Hematopoietic multipotent progenitor cell treated with erythropoietin and hydrocortisone succinate and interleukin-3 and kit ligand, for 8 days (in vitro differentiated cells): ENCODE data around the gene ZAR1L.
A peak's percentile ranks its signal among the peaks of the same experiment; 100 is the strongest.

ENCODE experiments used
- DNase-seq: peaks from one replicate; pipeline ENCODE4 v3.0.0-alpha.2; 2015

ZAR1L gene

DNA sequence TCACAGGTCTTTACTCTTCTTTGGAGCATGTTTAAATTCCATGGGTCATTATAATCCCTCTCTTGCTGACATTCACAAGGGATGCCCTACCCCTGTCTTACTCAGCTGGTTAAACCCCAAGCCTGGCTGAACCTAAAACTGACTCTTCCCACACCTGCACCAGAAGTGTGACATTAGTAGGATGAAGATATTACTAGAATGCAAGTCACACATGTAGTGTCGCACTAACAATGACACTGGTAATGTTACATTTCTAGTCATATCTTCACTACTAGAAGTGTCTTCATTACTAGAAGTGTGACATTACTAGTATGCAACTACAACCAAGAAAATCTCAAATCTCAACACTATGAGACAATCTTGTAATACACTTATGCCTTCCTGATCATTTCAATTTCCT, 14.2 kb downstream of the ZAR1L start:
- DNase-seq, result no peak

DNA sequence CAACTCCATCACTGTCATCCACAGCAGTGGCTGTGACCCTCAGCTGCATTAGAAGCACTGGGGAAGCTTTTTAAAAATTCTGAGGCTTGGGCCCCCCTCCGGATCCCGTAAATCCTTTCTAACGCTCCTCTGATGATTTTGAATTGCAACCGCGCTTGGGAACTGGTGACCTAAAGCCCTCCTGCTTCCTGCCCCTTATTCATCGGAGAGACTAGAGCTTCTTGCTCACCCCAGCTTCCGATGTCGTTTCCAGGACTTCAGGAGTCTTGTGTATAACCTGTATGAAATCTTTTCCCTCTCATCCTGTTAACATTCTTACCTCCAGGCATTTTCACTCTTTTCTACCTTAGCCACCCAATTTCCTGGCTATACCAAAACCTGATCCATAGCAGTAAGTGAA, 14.8 kb downstream of the ZAR1L start:
- no peak for DNase-seq

DNA sequence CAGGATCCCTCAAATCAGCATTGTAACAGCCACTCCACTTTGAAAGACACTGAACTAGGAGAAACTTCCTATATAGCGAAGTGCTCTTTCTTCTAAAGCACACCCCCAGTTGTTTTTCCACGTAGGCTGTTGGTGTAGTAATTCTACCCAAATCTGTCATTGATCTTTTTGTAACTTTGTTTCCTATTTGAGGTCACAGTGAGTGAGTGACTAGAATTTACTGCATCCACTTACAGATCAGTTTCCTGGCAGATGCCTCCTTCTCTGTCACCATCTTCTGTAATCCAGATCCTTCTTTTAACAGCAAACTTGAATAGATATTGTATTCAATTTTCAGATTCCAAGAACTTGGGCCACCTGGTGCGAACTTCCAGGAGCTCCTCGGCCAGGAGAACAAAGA, 15.3 kb downstream of the ZAR1L start:
- DNase-seq, result no peak

DNA sequence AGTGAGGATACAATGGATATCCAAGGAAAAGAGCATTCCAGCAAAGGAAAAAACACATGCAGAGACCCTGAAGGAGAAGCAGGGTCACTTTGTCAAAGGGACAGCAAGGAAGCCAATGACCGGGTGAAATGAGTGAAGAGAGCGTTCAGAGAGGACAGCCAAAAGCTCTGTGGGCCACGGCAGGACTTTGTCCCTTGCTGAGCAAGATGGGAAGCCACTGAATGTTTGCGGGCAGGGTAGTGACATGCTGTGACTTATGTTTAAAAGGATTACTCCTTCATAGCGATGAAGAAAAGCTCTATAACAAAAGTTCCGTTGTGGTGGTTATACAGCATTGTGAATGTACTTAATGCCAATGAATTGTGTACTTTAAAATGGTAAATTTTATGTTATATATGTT, 16.5 kb downstream of the ZAR1L start:
- no peak for DNase-seq

DNA sequence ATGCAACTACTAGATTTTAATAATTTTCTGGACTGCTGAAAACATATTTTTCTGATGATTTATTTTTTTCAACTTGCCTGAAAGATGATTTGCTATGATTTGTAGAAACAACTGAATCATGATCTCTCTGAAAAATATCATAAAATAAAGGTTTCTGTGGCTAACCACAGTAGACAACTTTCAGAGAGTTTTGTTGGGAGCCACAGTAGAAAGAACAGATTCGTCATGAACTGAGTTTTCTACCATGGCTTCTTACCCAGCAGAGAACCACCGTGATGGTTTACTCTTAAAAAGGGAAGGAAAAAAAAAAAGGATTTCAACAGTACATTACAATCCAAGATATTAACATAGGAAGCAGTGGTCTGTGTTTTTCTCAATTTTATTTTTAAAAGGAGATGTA, 18.0 kb downstream of the ZAR1L start:
- DNase-seq, result no peak

- DNase-seq, result no peak
Observed at GRCh38 chr13:32285633-32285965, 29.6 kb downstream of the ZAR1L start.

GRCh38 chr13:32284927-32285632, 30.1 kb downstream of the ZAR1L start:
- no peak for DNase-seq

DNA sequence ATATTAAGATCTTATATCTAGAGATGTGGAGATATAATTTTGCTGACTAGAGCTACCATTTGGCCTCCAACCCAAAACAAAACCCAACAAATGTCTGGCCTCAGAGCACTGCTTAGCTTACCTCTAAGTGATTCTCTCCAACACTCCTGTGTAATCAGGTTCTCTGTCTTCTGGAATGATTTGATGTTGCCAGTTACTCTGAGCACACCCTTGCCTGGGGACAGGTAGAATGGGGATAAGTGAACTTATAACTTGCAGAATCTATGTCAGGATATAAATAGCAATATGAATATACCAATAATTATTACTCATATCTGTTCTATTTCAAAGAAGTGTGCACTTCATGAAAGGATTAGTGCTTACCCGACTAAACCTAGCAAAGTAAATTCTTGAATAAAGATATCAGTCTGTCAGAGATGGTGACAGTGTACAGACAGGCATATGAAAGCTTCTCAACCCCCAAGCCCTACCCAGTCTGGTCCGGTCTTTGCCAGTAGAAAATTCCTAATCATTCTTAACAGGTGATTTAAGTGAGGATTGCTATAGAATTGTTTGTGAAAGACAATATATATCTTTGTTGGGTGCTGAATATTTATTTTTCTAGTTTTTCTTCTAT, 33.0 kb downstream of the ZAR1L start:
- DNase-seq, result no peak

DNA sequence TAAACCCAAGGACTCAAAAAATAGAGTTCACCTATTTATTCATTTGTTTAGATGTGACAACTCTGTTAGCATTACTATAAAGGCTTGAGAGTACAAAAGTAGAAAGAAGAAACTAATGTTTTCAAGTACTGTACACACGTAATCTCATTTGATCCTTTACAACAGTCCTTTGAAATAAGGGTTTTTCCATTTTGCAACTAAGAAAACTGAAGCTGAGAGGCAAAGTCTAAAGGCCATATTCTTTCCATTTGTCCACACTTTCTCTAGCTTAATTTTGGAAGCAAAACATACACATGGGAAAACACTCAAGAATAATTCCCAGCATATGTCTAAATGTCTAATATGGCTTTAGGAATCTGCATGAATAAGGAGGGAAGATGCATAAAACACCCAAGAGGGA, 34.1 kb downstream of the ZAR1L start:
- no peak for DNase-seq

DNA sequence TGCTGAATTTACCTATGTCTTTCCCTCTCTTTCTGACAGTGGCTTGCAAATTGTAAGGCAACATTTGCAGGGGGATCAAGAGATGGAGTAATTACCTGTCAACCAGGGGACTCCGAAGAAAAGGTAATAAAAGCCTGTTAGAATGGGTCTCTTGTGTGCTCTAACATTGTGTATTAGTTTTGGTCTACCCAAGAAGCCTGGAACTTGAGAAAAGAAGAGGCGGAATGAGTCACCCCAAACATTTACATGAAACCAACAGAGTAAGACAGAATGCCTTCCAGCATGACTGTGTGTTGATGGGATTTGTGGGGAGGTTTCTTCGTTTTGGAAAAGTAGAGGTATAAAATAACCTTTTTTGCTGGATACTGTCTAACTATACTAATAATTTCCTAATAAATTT, 36.7 kb downstream of the ZAR1L start:
- no peak for DNase-seq

DNA sequence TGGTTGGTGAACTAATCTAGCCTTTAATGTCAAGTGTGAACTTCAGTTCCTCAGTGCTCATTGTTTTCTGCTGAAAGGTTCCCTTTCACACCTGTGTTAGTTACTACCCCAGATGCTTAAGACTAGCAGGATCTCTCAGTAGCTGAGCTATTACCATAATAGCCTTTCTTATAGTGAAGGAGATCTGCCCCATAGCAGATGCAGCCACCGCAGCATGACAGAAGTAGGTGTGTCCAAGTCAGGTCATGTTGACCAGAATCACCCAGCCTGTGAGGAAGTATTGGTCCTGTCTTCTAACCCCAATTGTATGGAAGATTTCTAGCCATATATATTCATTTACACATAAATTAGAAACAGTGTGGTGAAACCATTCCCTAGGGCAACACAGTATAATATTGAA, 37.3 kb downstream of the ZAR1L start:
- DNase-seq, result no peak

GRCh38 chr13:32272021-32272683, 43.0 kb downstream of the ZAR1L start:
- no peak for DNase-seq

DNA sequence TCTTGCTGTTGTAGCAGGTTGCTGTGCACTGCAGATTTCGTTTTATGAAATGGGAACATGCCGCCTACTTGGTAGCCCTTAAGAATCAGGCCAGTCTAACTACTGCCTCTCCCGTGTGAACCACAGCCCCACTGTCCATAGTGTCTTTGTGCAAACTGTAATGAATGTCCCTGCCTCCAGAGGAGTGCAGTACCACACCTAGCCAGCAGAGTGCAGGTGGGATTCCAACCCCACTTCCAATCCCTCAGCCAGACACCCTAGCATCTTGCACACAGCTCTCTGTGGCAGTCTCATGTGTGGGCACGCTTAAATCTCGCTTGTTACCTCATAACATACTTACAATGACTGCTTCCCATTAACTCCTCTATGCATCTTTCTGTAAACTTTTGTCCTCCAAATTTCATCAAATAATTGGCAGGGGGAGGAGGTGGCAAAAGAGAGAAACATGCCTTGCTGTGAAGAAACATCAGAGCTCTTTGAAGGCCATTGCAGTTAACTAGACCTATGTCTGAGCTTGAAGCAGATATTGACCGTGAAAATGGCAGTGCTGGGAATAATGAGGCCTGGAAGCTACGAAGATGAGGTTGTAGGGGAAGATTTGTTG, 47.2 kb downstream of the ZAR1L start:
- DNase-seq, result peak; percentile 31

GRCh38 chr13:32266130-32266529, 49.0 kb downstream of the ZAR1L start:
- DNase-seq, result no peak

DNA sequence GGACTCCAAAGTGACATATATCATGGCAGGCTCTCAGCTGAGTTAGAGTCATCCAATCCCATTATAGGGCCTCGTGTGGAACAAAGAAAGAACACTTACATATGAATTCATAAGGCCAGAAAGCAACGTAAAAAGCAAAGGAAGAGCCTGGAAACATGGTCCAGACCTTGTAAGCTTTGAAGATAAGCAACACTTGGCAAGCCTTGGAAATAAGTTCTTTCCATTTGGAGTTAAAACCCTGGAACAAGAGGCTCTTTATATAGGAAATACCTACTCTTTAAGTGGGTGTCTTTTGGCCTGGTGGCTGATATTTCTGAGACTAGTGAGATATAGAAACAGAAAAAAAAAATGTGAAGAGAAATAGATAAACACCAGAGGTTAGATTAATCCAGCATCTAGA, 49.4 kb downstream of the ZAR1L start:
- DNase-seq, result no peak

DNA sequence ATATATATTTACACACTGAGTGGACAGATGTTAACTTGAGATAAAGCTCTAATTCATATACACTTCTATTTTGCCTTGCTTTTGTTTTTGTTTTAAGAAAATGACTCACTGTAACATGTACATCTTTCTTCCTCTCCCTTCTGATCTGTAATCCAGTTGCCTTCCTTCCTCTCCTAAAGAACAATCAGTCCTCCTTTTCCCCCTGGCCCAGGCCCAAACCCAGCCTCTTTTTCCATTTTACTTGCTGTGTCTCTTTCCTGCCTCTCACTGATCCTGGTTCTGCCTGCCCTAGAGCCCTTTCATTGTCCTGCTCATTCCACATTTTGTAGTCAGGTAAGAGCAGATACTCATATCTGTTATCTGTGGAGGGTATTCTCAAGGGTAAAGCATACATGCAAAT, 50.8 kb downstream of the ZAR1L start:
- DNase-seq, result no peak

DNA sequence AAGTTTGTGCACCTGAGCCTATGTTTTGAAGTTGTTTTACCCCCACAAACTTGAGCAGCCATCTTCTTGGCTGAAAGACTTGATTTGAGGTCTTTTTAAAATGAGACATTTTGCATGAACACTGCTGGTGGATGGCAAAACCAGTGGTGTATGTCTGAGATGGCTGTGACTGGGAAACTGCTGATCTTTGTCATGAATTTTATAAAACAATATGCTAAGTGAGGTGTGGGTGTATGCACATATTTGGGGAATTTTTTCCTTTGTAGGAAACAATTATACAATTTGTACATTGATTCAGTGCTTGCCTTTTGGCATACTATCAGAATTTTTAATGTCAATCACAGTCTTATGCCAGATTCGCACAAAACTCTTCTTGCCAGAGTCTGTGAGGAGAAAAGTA, 52.5 kb downstream of the ZAR1L start:
- DNase-seq, result no peak

DNA sequence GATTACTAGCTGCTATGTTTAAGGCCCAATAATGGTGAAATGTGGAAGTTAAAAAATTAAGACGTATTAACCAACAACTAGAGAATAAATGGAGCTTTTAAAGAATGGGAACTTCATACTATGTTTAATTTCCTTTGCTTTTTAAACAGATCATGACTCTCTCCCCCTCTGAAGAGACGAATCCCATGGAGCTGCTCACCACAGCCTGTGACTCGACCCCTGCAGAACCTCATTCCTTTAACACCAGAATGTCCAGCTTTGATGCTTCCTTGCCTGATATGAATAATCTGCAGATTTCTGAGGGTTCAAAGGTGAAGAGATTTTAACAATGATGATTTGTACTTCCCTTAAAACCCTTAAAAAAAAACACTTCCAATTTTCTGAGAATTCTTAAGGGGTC, 53.0 kb downstream of the ZAR1L start:
- no peak for DNase-seq

DNA sequence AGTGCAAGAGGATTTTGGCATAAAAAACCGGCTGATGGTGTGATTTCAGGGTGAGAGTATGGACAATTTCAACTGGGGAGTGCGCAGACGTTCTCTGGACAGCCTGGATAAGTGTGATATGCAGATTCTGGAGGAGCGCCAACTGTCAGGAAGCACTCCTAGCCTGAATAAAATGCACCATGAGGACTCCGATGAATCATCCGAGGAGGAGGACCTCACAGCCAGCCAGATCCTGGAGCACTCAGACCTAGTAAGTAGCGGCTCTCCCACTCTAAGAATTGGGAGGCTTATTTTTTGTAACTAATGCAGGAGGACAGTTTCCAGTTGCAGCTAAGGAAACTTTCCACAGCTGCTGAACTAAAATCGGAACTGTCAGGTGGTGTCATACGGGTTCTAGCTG, 53.6 kb downstream of the ZAR1L start:
- DNase-seq, result peak; percentile 61

GRCh38 chr13:32259116-32259515, 56.0 kb downstream of the ZAR1L start:
- no peak for DNase-seq

DNA sequence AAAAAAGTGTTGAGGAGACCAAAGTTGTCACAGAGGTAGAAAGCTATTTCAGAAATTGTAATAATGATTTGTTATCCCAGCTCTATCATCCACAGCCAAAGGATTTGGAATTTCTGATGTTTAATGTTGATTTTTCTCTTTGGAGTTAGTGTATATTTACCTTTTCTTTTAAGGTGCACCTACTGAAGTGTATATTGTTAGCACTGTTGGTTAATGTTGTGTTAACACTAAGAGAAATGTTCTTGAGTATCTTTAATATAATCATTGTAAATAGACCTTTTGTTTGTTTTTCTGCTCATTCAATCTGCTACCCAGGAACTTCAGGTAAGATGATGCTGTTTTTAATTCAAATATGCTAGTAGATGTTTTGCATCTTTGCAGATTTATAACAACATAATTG, 57.5 kb downstream of the ZAR1L start:
- DNase-seq, result no peak

GRCh38 chr13:32256243-32256642, 58.9 kb downstream of the ZAR1L start:
- no peak for DNase-seq

GRCh38 chr13:32255724-32256109, 59.4 kb downstream of the ZAR1L start:
- no peak for DNase-seq
